Stomach (tissue), 4 donors: ENCODE results near the gene NMNAT2.

Experiments
- EP300 ChIP-seq: sonication (generic); formaldehyde crosslinking; IDR thresholded peaks from one replicate; pipeline ENCODE4 v1.6.1; 2017; ENCODE audit warnings: antibody characterized with exemption
- POLR2A ChIP-seq, 4 donors: fragments of 450-650 bp; IDR thresholded peaks; one replicate each; pipeline ENCODE4 v1.6.1; 2016; ENCODE audit warnings: antibody characterized with exemption in 4 of 4, control low read depth in 2 of 4, mild to moderate bottlenecking in 1 of 4, moderate library complexity in 1 of 4
- POLR2AphosphoS5 ChIP-seq, 3 donors: sonication (generic); formaldehyde crosslinking; IDR thresholded peaks; one replicate each; pipeline ENCODE4 v1.6.1; 2016; ENCODE audit warnings: antibody characterized with exemption in 3 of 3
- TF ChIP-seq, protein P1 (sequence below), 7 experiments: fragments of 450-650 bp in 4 of 7; fragments of 200-600 bp in 3 of 7; sonication (generic) in 3 of 7; IDR thresholded peaks; one replicate each; pipeline ENCODE4 v1.5.1; 2016 to 2019; ENCODE audit warnings: antibody characterized with exemption in 7 of 7, control low read depth in 2 of 7, mild to moderate bottlenecking in 1 of 7

DNA sequence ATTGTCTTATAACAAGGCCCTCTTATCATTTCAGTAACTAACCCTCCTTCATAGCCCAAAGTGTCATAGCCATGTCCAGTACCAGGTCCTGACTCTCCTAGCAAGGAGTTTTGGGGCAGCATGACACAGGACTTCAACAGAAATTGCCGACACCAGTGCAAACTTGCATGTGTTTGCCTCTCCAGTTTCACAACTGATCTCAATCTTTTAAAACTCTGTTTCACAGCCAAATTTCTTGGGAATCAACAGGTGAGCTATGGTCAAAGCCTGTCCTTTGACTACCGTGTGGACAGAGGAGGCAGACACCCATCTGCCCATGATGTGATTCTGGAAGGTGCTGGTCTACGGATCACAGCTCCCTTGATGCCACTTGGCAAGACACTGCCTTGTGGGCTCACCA is 195.3 kb downstream of the NMNAT2 start:
- TF ChIP-seq POLR2AphosphoS5 (IDR thresholded peaks at IDR 0.05) (no peak), POLR2A (IDR thresholded peaks at IDR 0.05) (no peak), EP300 (no peak)
- TF ChIP-seq, protein P1, sequence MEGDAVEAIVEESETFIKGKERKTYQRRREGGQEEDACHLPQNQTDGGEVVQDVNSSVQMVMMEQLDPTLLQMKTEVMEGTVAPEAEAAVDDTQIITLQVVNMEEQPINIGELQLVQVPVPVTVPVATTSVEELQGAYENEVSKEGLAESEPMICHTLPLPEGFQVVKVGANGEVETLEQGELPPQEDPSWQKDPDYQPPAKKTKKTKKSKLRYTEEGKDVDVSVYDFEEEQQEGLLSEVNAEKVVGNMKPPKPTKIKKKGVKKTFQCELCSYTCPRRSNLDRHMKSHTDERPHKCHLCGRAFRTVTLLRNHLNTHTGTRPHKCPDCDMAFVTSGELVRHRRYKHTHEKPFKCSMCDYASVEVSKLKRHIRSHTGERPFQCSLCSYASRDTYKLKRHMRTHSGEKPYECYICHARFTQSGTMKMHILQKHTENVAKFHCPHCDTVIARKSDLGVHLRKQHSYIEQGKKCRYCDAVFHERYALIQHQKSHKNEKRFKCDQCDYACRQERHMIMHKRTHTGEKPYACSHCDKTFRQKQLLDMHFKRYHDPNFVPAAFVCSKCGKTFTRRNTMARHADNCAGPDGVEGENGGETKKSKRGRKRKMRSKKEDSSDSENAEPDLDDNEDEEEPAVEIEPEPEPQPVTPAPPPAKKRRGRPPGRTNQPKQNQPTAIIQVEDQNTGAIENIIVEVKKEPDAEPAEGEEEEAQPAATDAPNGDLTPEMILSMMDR (IDR thresholded peaks at IDR 0.05) = no peak
